Mucosa of rectum (tissue), 2 donors: ENCODE data around the gene DDB1.

Experiments
- H3K27ac ChIP-seq, 2 donors: one replicate each; pipeline ENCODE4 v1.7.0; 2013; ENCODE audit warnings: inconsistent platforms in 2 of 2, low read depth in 2 of 2, low read length in 2 of 2
- H3K27me3 ChIP-seq, 2 donors: one replicate each; pipeline ENCODE4 v1.7.0; 2013; ENCODE audit warnings: low read length in 2 of 2; ENCODE audit not compliant: control insufficient read depth in 2 of 2, insufficient read depth in 2 of 2
- H3K36me3 ChIP-seq, 2 donors: one replicate each; pipeline ENCODE4 v1.7.0; 2013; ENCODE audit warnings: low read length in 2 of 2; ENCODE audit not compliant: control insufficient read depth in 2 of 2, insufficient read depth in 2 of 2
- H3K4me1 ChIP-seq, 2 donors: one replicate each; pipeline ENCODE4 v1.7.0; 2013; ENCODE audit warnings: low read length in 2 of 2, mild to moderate bottlenecking in 1 of 2; ENCODE audit not compliant: control insufficient read depth in 2 of 2, insufficient read depth in 2 of 2
- H3K4me3 ChIP-seq, 2 donors: one replicate each; pipeline ENCODE4 v1.7.0; 2013; ENCODE audit warnings: low read length in 2 of 2
- H3K9ac ChIP-seq, 2 donors: one replicate each; pipeline ENCODE4 v1.7.0; 2013; ENCODE audit warnings: low read length in 2 of 2, low read depth in 1 of 2, mild to moderate bottlenecking in 1 of 2
- H3K9me3 ChIP-seq, 2 donors: one replicate each; pipeline ENCODE4 v1.7.0; 2013; ENCODE audit warnings: low read length in 2 of 2; ENCODE audit not compliant: control insufficient read depth in 2 of 2
- donor health status: healthy.
- donor health status: Normal muscosa, but diverticular disease.

DDB1 gene

GRCh38 chr11:61332797-61333549, at the start of gene DDB1, which contains the start of gene TKFC:
TSS of gene DDB1 (minus strand) at chr11:61333105. CDS start at chr11:61332968, 137 bp downstream.
TSS of gene TKFC (plus strand) at chr11:61333228. CDS start at chr11:61334729, 1,501 bp downstream.
- Histone ChIP-seq H3K4me1 (peaks cover 20 to 21% of the 10 kb centered on the region in 2 donors), H3K36me3 (peaks cover 10 to 18% of the 10 kb centered on the region in 2 donors), H3K9me3 (no peaks in the 10 kb centered on the region), H3K9ac (peak within 1 kb of the TSS; percentile 94 to 95), H3K27ac (peak within 1 kb of the TSS; percentile 87 to 93), H3K4me3 (peak within 1 kb of the TSS; percentile 88 to 93), H3K27me3 (no peaks in the 10 kb centered on the region)

GRCh38 chr11:61380884-61381283, 48.0 kb upstream of the DDB1 start:
- Histone ChIP-seq H3K27me3 (no peaks in the 10 kb centered on the region), H3K27ac (no peak overlapping the region), H3K4me3 (no peak overlapping the region), H3K9ac (no peak overlapping the region), H3K4me1 (peaks cover 2 to 5% of the 10 kb centered on the region in 2 donors), H3K9me3 (no peaks in the 10 kb centered on the region), H3K36me3 (no peaks in the 10 kb centered on the region)

- Histone ChIP-seq H3K27me3 (no peaks in the 10 kb centered on the region), H3K27ac (no peak overlapping the region), H3K9ac (no peak overlapping the region), H3K4me1 (peaks cover 0 to 2% of the 10 kb centered on the region in 2 donors), H3K4me3 (no peak overlapping the region), H3K9me3 (no peaks in the 10 kb centered on the region), H3K36me3 (no peaks in the 10 kb centered on the region)
Measured at GRCh38 chr11:61378713-61379313, 45.9 kb upstream of the DDB1 start.

GRCh38 chr11:61377461-61378160, 44.7 kb upstream of the DDB1 start:
- no peak overlapping the region for H3K9ac ChIP-seq
- H3K27ac ChIP-seq, result no peak overlapping the region
- no peaks in the 10 kb centered on the region for H3K27me3 ChIP-seq
- H3K4me1 ChIP-seq, result peaks cover 0 to 2% of the 10 kb centered on the region in 2 donors
- H3K36me3 ChIP-seq, result no peaks in the 10 kb centered on the region
- H3K9me3 ChIP-seq, result no peaks in the 10 kb centered on the region
- H3K4me3 ChIP-seq, result no peak overlapping the region

- Histone ChIP-seq H3K4me3 (no peak overlapping the region), H3K9me3 (no peaks in the 10 kb centered on the region), H3K9ac (no peak overlapping the region), H3K4me1 (peaks cover 0 to 2% of the 10 kb centered on the region in 2 donors), H3K36me3 (no peaks in the 10 kb centered on the region), H3K27ac (no peak overlapping the region), H3K27me3 (no peaks in the 10 kb centered on the region)
Measured at GRCh38 chr11:61375761-61376108, 42.8 kb upstream of the DDB1 start.

GRCh38 chr11:61372659-61373420, 39.9 kb upstream of the DDB1 start:
- Histone ChIP-seq H3K27me3 (no peaks in the 10 kb centered on the region), H3K4me1 (no peaks in the 10 kb centered on the region), H3K4me3 (no peak overlapping the region), H3K27ac (no peak overlapping the region), H3K36me3 (peaks cover 18 to 20% of the 10 kb centered on the region in 2 donors), H3K9me3 (no peaks in the 10 kb centered on the region), H3K9ac (no peak overlapping the region)

- Histone ChIP-seq H3K27ac (no peak overlapping the region), H3K9ac (no peak overlapping the region), H3K4me1 (no peaks in the 10 kb centered on the region), H3K27me3 (no peaks in the 10 kb centered on the region), H3K4me3 (no peak overlapping the region), H3K36me3 (peaks cover 39 to 41% of the 10 kb centered on the region in 2 donors), H3K9me3 (no peaks in the 10 kb centered on the region)
Measured at GRCh38 chr11:61370349-61371005, 37.6 kb upstream of the DDB1 start.

GRCh38 chr11:61369372-61370348, 36.8 kb upstream of the DDB1 start:
- Histone ChIP-seq H3K4me1 (no peaks in the 10 kb centered on the region), H3K27me3 (no peaks in the 10 kb centered on the region), H3K36me3 (peaks cover 41 to 42% of the 10 kb centered on the region in 2 donors), H3K27ac (no peak overlapping the region), H3K9me3 (no peaks in the 10 kb centered on the region), H3K9ac (no peak overlapping the region), H3K4me3 (no peak overlapping the region)

GRCh38 chr11:61368646-61369045, 35.7 kb upstream of the DDB1 start:
- H3K36me3 ChIP-seq, result peaks cover 43 to 47% of the 10 kb centered on the region in 2 donors
- no peaks in the 10 kb centered on the region for H3K9me3 ChIP-seq
- H3K4me3 ChIP-seq, result no peak overlapping the region
- no peak overlapping the region for H3K27ac ChIP-seq
- H3K4me1 ChIP-seq, result no peaks in the 10 kb centered on the region
- no peaks in the 10 kb centered on the region for H3K27me3 ChIP-seq
- no peak overlapping the region for H3K9ac ChIP-seq
